Tibial nerve (tissue), 3 donors: Measurements from ENCODE around the gene GRIK4.

Experiments
- CTCF ChIP-seq, 5 experiments: fragments of 200-600 bp in 3 of 5; fragments of 450-650 bp in 2 of 5; sonication (generic) in 3 of 5; IDR thresholded peaks; one replicate each; pipeline ENCODE4 v1.5.1; 2016 to 2019; ENCODE audit warnings: antibody characterized with exemption in 5 of 5, mild to moderate bottlenecking in 3 of 5, moderate library complexity in 2 of 5
- POLR2A ChIP-seq, 2 donors: fragments of 450-650 bp; IDR thresholded peaks; one replicate each; pipeline ENCODE4 v1.6.1; 2017; ENCODE audit warnings: antibody characterized with exemption in 2 of 2, mild to moderate bottlenecking in 2 of 2, moderate library complexity in 2 of 2

- TF ChIP-seq CTCF (IDR thresholded peaks at IDR 0.05) (no peak), POLR2A (IDR thresholded peaks at IDR 0.05) (no peak)
Measured at GRCh38 chr11:121029153-121029552, 517.6 kb downstream of the GRIK4 start.
